G401 (cell line): ENCODE measurements around the gene WDR19. TPM values are rescaled to one million over a fixed set of nuclear protein-coding genes. Genes with fewer than 3 reads are reported as not detected.

Source experiments
- total RNA-seq: library from RNA; depleted of rRNA; stranded (reverse); fragments of >200 nt; shearing (Covaris generic); gene quantifications from 2 replicates; pipeline ENCODE4 v1.2.3, GENCODE V29; 2014; rRNA removed

WDR19 gene
- total RNA-seq, 1 experiment from 2014 or later = 34.7 TPM

Other genes starting within 250 kb of the WDR19 start
- 0.07 TPM in 1 of 2 replicates, not detected in the other for gene TMEM156, start 150.1 kb upstream of the WDR19 start, total RNA-seq
- gene KLHL5, start 120.3 kb upstream of the WDR19 start, total RNA-seq = 68.1 and 91.7 TPM in 2 replicates
- gene RFC1, start 183.8 kb downstream of the WDR19 start, total RNA-seq = 91.8 and 119 TPM in 2 replicates
- gene KLB, start 224.4 kb downstream of the WDR19 start, total RNA-seq = not detected in 2 replicates